ENCODE data around the gene F2R. TPM values are rescaled to one million over a fixed set of nuclear protein-coding genes. Genes with fewer than 3 reads are reported as not detected.

F2R gene
- total RNA-seq, 1 donor from 2014 or later: 38.6 TPM

DNA sequence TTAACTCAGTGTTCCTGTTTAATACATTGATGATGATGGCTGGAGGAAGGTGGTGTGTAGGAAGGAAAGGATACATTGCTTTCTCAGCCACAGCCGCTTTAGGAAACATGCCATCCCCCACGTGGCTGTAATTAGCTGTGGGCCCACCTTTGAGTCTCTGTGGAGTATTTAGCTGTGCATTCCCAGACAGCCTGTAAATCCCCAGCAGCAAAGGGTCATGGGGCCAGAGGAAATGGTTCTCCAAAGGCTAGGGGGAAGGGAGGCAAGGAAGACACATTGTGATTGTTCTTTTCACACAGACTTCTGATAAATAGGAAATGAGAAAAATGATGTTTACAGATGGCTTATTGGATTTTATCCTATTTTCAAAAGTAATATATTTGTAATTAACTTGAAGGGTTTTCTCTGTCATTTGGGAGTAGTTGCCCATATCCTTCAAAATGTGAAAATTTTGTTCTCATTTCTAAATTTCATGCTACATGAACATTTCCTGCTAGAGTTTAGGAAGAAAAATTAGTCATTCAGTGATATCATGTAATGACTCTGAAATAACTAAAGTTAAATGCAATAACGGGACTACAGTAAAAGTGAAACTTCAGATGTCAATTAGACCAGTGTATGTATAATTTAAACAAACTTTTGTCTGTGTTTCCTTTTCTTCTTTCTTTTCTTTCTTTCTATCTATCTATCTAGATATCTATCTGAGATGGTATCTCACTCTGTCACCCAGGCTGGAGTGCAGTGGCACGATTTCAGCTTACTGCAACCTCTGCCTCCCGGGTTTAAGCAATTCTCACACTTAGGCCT lies 24.3 kb upstream of the F2R start:
- DNase-seq (no peak), ATAC-seq (no peak)
- Histone ChIP-seq H3K4me1 (peaks cover 14% of the 10 kb centered on the region), H3K36me3 (no peaks in the 10 kb centered on the region), H3K9me3 (no peaks in the 10 kb centered on the region), H3K27ac (peak overlapping the region; percentile 3), H3K4me3 (no peak overlapping the region), H3K27me3 (no peaks in the 10 kb centered on the region)
- intact Hi-C loops (cut with DNase I): no loop called here
- TF ChIP-seq, protein P1, sequence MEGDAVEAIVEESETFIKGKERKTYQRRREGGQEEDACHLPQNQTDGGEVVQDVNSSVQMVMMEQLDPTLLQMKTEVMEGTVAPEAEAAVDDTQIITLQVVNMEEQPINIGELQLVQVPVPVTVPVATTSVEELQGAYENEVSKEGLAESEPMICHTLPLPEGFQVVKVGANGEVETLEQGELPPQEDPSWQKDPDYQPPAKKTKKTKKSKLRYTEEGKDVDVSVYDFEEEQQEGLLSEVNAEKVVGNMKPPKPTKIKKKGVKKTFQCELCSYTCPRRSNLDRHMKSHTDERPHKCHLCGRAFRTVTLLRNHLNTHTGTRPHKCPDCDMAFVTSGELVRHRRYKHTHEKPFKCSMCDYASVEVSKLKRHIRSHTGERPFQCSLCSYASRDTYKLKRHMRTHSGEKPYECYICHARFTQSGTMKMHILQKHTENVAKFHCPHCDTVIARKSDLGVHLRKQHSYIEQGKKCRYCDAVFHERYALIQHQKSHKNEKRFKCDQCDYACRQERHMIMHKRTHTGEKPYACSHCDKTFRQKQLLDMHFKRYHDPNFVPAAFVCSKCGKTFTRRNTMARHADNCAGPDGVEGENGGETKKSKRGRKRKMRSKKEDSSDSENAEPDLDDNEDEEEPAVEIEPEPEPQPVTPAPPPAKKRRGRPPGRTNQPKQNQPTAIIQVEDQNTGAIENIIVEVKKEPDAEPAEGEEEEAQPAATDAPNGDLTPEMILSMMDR (IDR thresholded peaks at IDR 0.05): no peak

DNA sequence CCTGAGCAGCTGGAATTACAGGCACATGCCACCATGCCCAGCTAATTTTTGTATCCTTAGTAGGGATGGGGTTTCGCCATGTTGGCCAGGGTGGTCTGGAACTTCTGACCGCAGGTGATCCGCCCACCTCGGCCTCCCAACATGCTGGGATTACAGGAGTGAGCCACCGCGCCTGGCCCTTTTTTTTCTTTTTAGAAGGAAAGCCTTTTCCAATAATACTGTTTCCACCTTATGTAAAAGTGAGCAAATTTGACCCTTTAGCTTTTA lies 23.7 kb upstream of the F2R start:
- no peaks in the 10 kb centered on the region for H3K36me3 ChIP-seq

DNA sequence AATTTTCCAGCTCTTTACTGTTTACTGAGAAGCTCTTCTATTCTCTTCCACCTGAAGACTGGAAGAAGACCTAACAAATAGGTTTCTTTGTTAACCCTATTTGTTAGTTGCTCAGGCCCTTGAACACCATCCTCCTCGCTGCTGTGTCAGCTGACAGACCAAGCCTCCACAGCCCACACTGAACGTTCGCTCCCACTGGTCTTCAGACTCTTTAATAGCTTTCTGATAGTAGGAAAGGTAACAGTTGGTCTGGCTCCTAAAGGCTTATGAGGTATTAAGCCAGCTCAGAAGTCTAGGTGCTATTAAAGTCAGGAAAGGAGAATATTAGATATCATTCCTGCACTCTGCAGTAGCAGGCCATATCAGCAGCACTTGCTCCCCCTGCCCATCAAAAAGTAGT lies 23.3 kb upstream of the F2R start:
- no peaks in the 10 kb centered on the region for H3K27me3 ChIP-seq
- H3K27ac ChIP-seq: no peak overlapping the region
- H3K4me3 ChIP-seq: no peak overlapping the region
- H3K4me1 ChIP-seq: peaks cover 15% of the 10 kb centered on the region
- H3K36me3 ChIP-seq: no peaks in the 10 kb centered on the region
- no peak for DNase-seq
- intact Hi-C loops (cut with DNase I): no loop called here
- TF ChIP-seq, protein P1 (IDR thresholded peaks at IDR 0.05): no peak
- no peak for ATAC-seq
- no peaks in the 10 kb centered on the region for H3K9me3 ChIP-seq

More for the DNA sequence above, 23.7 kb upstream of the F2R start:
- DNase-seq (no peak), ATAC-seq (no peak)
- TF ChIP-seq, protein P1 (IDR thresholded peaks at IDR 0.05): no peak
- Histone ChIP-seq H3K9me3 (no peaks in the 10 kb centered on the region), H3K4me1 (peaks cover 15% of the 10 kb centered on the region), H3K27ac (no peak overlapping the region), H3K27me3 (no peaks in the 10 kb centered on the region), H3K4me3 (no peak overlapping the region)
- intact Hi-C loops (cut with DNase I): no loop called here

DNA sequence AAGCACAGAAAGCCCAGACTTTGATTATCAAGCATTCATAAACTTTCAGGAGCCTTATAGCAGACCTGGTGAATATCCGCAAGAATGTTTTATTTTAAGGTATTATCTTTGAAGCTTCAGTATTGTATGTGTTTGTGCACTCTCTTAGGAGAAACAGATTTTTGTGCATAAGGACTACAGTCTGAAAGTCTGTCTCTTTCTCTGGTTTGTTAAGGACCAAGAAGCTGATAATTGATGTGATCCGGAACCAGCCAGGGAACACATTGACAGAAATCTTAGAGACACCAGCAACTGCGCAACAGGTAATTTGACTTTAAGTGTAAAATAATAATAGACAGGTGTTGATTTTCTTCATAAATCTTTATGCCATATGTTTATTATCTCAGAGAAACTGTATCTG lies 22.8 kb upstream of the F2R start:
- TF ChIP-seq, protein P1 (IDR thresholded peaks at IDR 0.05): no peak
- no peak for DNase-seq
- Histone ChIP-seq H3K4me3 (no peak overlapping the region), H3K9me3 (no peaks in the 10 kb centered on the region), H3K4me1 (peaks cover 15% of the 10 kb centered on the region), H3K36me3 (no peaks in the 10 kb centered on the region), H3K27ac (no peak overlapping the region), H3K27me3 (no peaks in the 10 kb centered on the region)
- intact Hi-C loops (cut with DNase I): no loop called here
- no peak for ATAC-seq

DNA sequence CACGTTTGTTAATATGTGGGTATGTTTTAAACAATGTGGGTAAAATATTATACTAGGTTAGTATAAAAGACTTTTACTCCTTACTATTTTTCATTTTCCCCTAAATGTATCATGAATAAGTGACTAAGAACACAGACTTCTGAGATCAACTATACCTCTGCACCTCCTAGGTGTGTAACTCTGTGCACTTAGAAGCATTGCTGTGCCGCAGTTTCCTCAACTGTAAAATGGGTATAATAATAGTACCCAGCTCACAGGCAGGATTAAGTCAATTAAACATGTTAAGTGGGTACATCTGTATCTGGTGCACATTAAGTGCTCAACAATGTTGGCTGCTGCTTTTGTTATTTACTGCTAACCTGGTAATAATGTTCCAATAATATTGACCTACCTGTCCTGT lies 21.6 kb upstream of the F2R start:
- DNase-seq (no peak), ATAC-seq (no peak)
- H3K27me3 ChIP-seq: no peaks in the 10 kb centered on the region
- intact Hi-C loops (cut with DNase I): no loop called here
- TF ChIP-seq, protein P1 (IDR thresholded peaks at IDR 0.05): no peak
- H3K4me1 ChIP-seq: peaks cover 15% of the 10 kb centered on the region
- H3K27ac ChIP-seq: no peak overlapping the region
- H3K36me3 ChIP-seq: no peaks in the 10 kb centered on the region
- H3K4me3 ChIP-seq: no peak overlapping the region
- no peaks in the 10 kb centered on the region for H3K9me3 ChIP-seq

DNA sequence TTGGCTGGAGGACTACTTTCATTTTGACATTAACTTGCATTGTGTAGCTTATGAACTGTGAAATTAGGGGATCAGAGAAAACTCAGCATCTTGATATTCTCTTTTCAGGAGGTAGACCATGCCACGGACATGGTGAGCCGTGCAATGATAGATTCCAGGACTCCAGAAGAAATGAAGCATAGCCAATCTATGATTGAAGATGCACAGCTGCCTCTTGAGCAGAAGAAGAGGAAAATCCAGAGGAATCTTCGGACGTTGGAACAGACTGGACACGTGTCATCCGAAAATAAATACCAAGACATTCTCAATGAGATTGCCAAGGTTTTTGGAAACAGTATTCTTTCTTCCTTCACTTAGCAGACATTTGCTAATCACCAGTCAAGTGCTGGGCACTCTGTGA lies 20.6 kb upstream of the F2R start:
- Histone ChIP-seq H3K36me3 (no peaks in the 10 kb centered on the region), H3K27me3 (no peaks in the 10 kb centered on the region), H3K27ac (no peak overlapping the region), H3K4me3 (no peak overlapping the region), H3K4me1 (peaks cover 15% of the 10 kb centered on the region), H3K9me3 (no peaks in the 10 kb centered on the region)
- DNase-seq: no peak
- TF ChIP-seq, protein P1 (IDR thresholded peaks at IDR 0.05): no peak
- intact Hi-C loops (cut with DNase I): no loop called here
- no peak for ATAC-seq

Measured in upper lobe of right lung (tissue), 1 donor.